Activated CD8-positive, alpha-beta T cell treated with anti-CD3 and anti-CD28 coated beads for 36 hours (primary cell): Measurements from ENCODE around the gene NPTN. TPM values are rescaled to one million over a fixed set of nuclear protein-coding genes. Genes with fewer than 3 reads are reported as not detected.

Experiments
- ATAC-seq: fragments of 200-7000 bp; cut with Tn5 transposase; one replicate; pipeline ENCODE4 v1.10.0; 2021; ENCODE audit warnings: mild to moderate bottlenecking, moderate library complexity
- CTCF ChIA-PET: fragments of 350-600 bp; sonication (Branson Sonifier 250); formaldehyde crosslinking; loops from one replicate; lab custom pipeline; 2021; ENCODE audit warnings: antibody characterized with exemption; lab: Charles Lee
- POLR2A ChIA-PET: fragments of 350-600 bp; sonication (Branson Sonifier 250); formaldehyde crosslinking; loops from one replicate; lab custom pipeline; 2021; ENCODE audit warnings: antibody characterized with exemption; lab: Charles Lee
- DNase-seq: peaks from one replicate; pipeline ENCODE4 v3.0.0-alpha.2; 2020
- H3K27ac Mint-ChIP-seq: one replicate; pipeline ENCODE4 v1.8.0; 2021; ENCODE audit warnings: mild to moderate bottlenecking, mixed read lengths
- H3K27me3 Mint-ChIP-seq: one replicate; pipeline ENCODE4 v1.8.0; 2021; ENCODE audit warnings: mixed read lengths
- H3K36me3 Mint-ChIP-seq: one replicate; pipeline ENCODE4 v1.8.0; 2021; ENCODE audit warnings: low read depth, mixed read lengths
- H3K4me1 Mint-ChIP-seq: one replicate; pipeline ENCODE4 v1.8.0; 2021; ENCODE audit warnings: low read depth, mixed read lengths
- H3K4me3 Mint-ChIP-seq: one replicate; pipeline ENCODE4 v1.8.0; 2021; ENCODE audit warnings: mild to moderate bottlenecking, moderate library complexity, mixed read lengths
- H3K9me3 Mint-ChIP-seq: one replicate; pipeline ENCODE4 v1.8.0; 2021; ENCODE audit warnings: mixed read lengths
- intact Hi-C: fragments of 100-400 bp; cut with micrococcal nuclease; formaldehyde crosslinking; loops from one replicate; pipeline ENCODE4 v1.10.0; 2022
- total RNA-seq, 2 experiments: library from RNA; stranded (reverse); gene quantifications; one replicate each; pipeline ENCODE4 v1.2.3, GENCODE V29; 2021
- TF ChIP-seq, protein P1 (sequence below): fragments of 200-600 bp; IDR thresholded peaks from one replicate; pipeline ENCODE4 v1.8.0; 2022; ENCODE audit warnings: antibody characterized with exemption, mild to moderate bottlenecking

NPTN gene
- total RNA-seq, 2 experiments from 2014 or later = 27.4 to 33.6 TPM

DNA sequence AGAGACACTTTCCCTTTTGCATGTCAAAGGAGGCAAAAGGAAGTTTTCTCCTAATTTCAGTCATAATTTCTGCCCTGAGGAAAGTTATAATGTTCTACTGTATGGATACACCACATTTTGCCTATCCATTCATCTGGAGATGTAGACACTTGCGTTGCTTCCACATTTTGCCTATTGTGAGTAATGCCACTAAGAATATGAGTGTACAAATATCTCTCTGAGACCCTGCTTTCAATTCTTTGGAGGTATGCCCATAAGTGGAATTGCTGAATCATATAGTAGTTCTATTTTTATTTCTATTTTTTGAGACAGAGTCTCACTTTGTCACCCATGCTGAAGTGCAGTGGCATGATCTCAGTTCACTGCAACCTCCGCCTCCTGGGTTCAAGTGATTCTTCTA, 47.4 kb upstream of the NPTN start:
- peaks cover 17% of the 10 kb centered on the region for H3K4me1 Mint-ChIP-seq
- no peak overlapping the region for H3K27ac Mint-ChIP-seq
- TF ChIP-seq, protein P1, sequence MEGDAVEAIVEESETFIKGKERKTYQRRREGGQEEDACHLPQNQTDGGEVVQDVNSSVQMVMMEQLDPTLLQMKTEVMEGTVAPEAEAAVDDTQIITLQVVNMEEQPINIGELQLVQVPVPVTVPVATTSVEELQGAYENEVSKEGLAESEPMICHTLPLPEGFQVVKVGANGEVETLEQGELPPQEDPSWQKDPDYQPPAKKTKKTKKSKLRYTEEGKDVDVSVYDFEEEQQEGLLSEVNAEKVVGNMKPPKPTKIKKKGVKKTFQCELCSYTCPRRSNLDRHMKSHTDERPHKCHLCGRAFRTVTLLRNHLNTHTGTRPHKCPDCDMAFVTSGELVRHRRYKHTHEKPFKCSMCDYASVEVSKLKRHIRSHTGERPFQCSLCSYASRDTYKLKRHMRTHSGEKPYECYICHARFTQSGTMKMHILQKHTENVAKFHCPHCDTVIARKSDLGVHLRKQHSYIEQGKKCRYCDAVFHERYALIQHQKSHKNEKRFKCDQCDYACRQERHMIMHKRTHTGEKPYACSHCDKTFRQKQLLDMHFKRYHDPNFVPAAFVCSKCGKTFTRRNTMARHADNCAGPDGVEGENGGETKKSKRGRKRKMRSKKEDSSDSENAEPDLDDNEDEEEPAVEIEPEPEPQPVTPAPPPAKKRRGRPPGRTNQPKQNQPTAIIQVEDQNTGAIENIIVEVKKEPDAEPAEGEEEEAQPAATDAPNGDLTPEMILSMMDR = no peak
- intact Hi-C loops = no loop called here
- no peaks in the 10 kb centered on the region for H3K36me3 Mint-ChIP-seq
- peaks cover 40% of the 10 kb centered on the region for H3K27me3 Mint-ChIP-seq
- no peaks in the 10 kb centered on the region for H3K9me3 Mint-ChIP-seq
- DNase-seq (no peak), ATAC-seq (no peak)
- H3K4me3 Mint-ChIP-seq = no peak overlapping the region
- ChIA-PET CTCF (interaction anchor here (4.2 to 7.8 kb wide), 2 partner anchors 17 to 45 kb away, joined by 17 to 165 read pairs; no protein-coding TSS in a partner anchor), POLR2A (no interaction called here)

- ChIA-PET CTCF (interaction anchor here (3.6 to 7.8 kb wide), 3 partner anchors 18 to 44 kb away, joined by 17 to 165 read pairs (median 38); no protein-coding TSS in a partner anchor), POLR2A (no interaction called here)
- TF ChIP-seq, protein P1 = no peak
- H3K36me3 Mint-ChIP-seq = no peaks in the 10 kb centered on the region
- H3K27ac Mint-ChIP-seq = no peak overlapping the region
- no peak for DNase-seq
- peaks cover 34% of the 10 kb centered on the region for H3K27me3 Mint-ChIP-seq
- intact Hi-C loops = no loop called here
- H3K4me3 Mint-ChIP-seq = no peak overlapping the region
- H3K4me1 Mint-ChIP-seq = peaks cover 17% of the 10 kb centered on the region
- ATAC-seq = no peak
- no peaks in the 10 kb centered on the region for H3K9me3 Mint-ChIP-seq
Measured at GRCh38 chr15:73679964-73680363, 46.8 kb upstream of the NPTN start.

DNA sequence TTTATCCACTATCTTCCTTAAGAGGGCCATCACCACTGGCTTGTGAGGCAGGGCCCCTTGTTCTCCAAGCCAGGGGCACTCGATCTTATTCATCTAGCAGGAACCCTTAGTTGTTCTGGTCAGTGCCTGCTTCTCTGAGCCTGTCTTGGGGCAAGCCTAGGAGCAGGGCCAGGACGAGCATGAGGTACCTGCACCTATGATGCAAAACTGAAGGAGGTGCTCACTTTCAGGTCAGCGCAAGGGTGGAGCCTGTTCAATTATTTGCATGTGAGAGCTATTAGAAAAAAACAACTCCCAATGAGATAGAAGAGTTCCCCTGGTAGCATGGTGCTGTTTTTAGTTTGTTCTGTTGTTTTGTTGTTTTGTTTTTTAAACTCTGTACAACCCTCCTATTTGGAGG, 46.0 kb upstream of the NPTN start:
- Mint-ChIP-seq H3K4me3 (no peak overlapping the region), H3K4me1 (peaks cover 18% of the 10 kb centered on the region), H3K27ac (no peak overlapping the region), H3K9me3 (no peaks in the 10 kb centered on the region), H3K27me3 (peaks cover 31% of the 10 kb centered on the region), H3K36me3 (no peaks in the 10 kb centered on the region)
- DNase-seq = no peak
- ATAC-seq = no peak
- intact Hi-C loops = no loop called here
- TF ChIP-seq, protein P1 = no peak
- ChIA-PET POLR2A (no interaction called here), CTCF (interaction anchor here (0.7 to 7.8 kb wide), 4 partner anchors 18 to 44 kb away, joined by 3 to 165 read pairs (median 46); partner anchors contain the start of gene NPTN)

GRCh38 chr15:73678498-73678897, 45.3 kb upstream of the NPTN start:
- intact Hi-C loops = no loop called here
- TF ChIP-seq, protein P1 = no peak
- DNase-seq (no peak), ATAC-seq (no peak)
- H3K36me3 Mint-ChIP-seq = no peaks in the 10 kb centered on the region
- no peaks in the 10 kb centered on the region for H3K9me3 Mint-ChIP-seq
- ChIA-PET CTCF (interaction anchor here (1.1 to 7.8 kb wide), 10 partner anchors 8 to 75 kb away, joined by 3 to 165 read pairs (median 9); partner anchors contain the start of genes INSYN1 and NPTN), POLR2A (no interaction called here)
- H3K27me3 Mint-ChIP-seq = peaks cover 32% of the 10 kb centered on the region
- peaks cover 13% of the 10 kb centered on the region for H3K4me1 Mint-ChIP-seq
- H3K4me3 Mint-ChIP-seq = no peak overlapping the region
- no peak overlapping the region for H3K27ac Mint-ChIP-seq

- no peak overlapping the region for H3K4me3 Mint-ChIP-seq
- H3K4me1 Mint-ChIP-seq = peaks cover 8% of the 10 kb centered on the region
- POLR2A ChIA-PET = interaction anchor here (1.3 kb wide), 1 partner anchor 23 kb away, joined by 3 read pairs; no protein-coding TSS in a partner anchor
- ATAC-seq (no peak), DNase-seq (no peak)
- H3K27me3 Mint-ChIP-seq = peaks cover 33% of the 10 kb centered on the region
- CTCF ChIA-PET = interaction anchor here (1.0 to 7.8 kb wide), 16 partner anchors 9 to 216 kb away, joined by 3 to 165 read pairs (median 6); partner anchors contain the start of genes INSYN1 and NPTN
- no peaks in the 10 kb centered on the region for H3K36me3 Mint-ChIP-seq
- TF ChIP-seq, protein P1 = no peak
- no peak overlapping the region for H3K27ac Mint-ChIP-seq
- intact Hi-C loops = loop anchor here (2.0 kb wide), 1 partner anchor 23 kb away; no protein-coding TSS in a partner anchor
- no peaks in the 10 kb centered on the region for H3K9me3 Mint-ChIP-seq
Measured at GRCh38 chr15:73677733-73678132, 44.5 kb upstream of the NPTN start.
